Karpas-422 (cell line): ENCODE measurements around the gene PFKFB2. TPM values are rescaled to one million over a fixed set of nuclear protein-coding genes. Genes with fewer than 3 reads are reported as not detected.

Experiments used
- DNase-seq: peaks from one replicate; pipeline ENCODE4 v3.0.0-alpha.2; 2015
- H2AFZ ChIP-seq: fragments of 200-600 bp; sonication (generic); 2 replicates; pipeline ENCODE4 v1.6.1; 2014; ENCODE audit warnings: antibody characterized with exemption, low read length, mixed read lengths
- H3K27ac ChIP-seq: fragments of 200-600 bp; sonication (generic); 2 replicates; pipeline ENCODE4 v1.5.1; 2014; ENCODE audit warnings: mild to moderate bottlenecking, low read length, moderate library complexity
- H3K27me3 ChIP-seq: fragments of 200-600 bp; sonication (generic); 2 replicates; pipeline ENCODE4 v1.6.1; 2014; ENCODE audit warnings: low read length, mixed read lengths
- H3K36me3 ChIP-seq: fragments of 200-600 bp; sonication (generic); 2 replicates; pipeline ENCODE4 v1.6.1; 2014; ENCODE audit warnings: low read length, mixed read lengths; ENCODE audit not compliant: insufficient read depth
- H3K4me1 ChIP-seq: fragments of 200-600 bp; sonication (generic); 2 replicates; pipeline ENCODE4 v1.6.1; 2014; ENCODE audit warnings: mild to moderate bottlenecking, low read length, mixed read lengths
- H3K4me2 ChIP-seq: fragments of 200-600 bp; sonication (generic); 2 replicates; pipeline ENCODE4 v1.6.1; 2014; ENCODE audit warnings: low read length, low read depth, mild to moderate bottlenecking; ENCODE audit not compliant: poor library complexity, severe bottlenecking
- H3K4me3 ChIP-seq: fragments of 200-600 bp; sonication (generic); 2 replicates; pipeline ENCODE4 v1.5.1; 2014; ENCODE audit warnings: mild to moderate bottlenecking, antibody characterized with exemption, low read length, mixed read lengths
- H3K79me2 ChIP-seq: fragments of 200-600 bp; sonication (generic); 2 replicates; pipeline ENCODE4 v1.6.1; 2014; ENCODE audit warnings: mild to moderate bottlenecking, low read length, mixed read lengths
- H3K9ac ChIP-seq: fragments of 200-600 bp; sonication (generic); 2 replicates; pipeline ENCODE4 v1.6.0; 2014; ENCODE audit warnings: low read length
- H3K9me2 ChIP-seq: fragments of 200-600 bp; sonication (generic), shearing (Covaris generic); replicated peaks from 2 replicates; pipeline ENCODE4 v1.6.0; 2014; ENCODE audit warnings: mild to moderate bottlenecking, low read length, moderate library complexity; ENCODE audit not compliant: insufficient read depth
- H3K9me3 ChIP-seq: fragments of 300-700, 200-600 bp; sonication (generic); 2 replicates; pipeline ENCODE4 v1.6.1; 2014; ENCODE audit warnings: low read length, mixed read lengths
- H4K20me1 ChIP-seq: fragments of 200-600 bp; sonication (generic); 2 replicates; pipeline ENCODE4 v1.6.1; 2014; ENCODE audit warnings: mild to moderate bottlenecking, antibody characterized with exemption, low read length, low read depth; ENCODE audit not compliant: insufficient read depth
- total RNA-seq: library from RNA; depleted of rRNA; stranded (reverse); fragments of >200 nt; shearing (Covaris generic); gene quantifications from 2 replicates; pipeline ENCODE4 v1.2.3, GENCODE V29; 2014; ENCODE audit warnings: low replicate concordance

Gene PFKFB2
- total RNA-seq, 1 experiment from 2014 or later: 0.07 TPM

GRCh38 chr1:207089627-207090355 lies 36.7 kb downstream of the PFKFB2 start:
- no peak for DNase-seq
- Histone ChIP-seq H3K9me3 (no peaks in the 10 kb centered on the region), H2AFZ (no peak overlapping the region), H3K79me2 (no peaks in the 10 kb centered on the region), H3K4me2 (no peak overlapping the region), H3K36me3 (no peaks in the 10 kb centered on the region), H3K4me3 (no peak overlapping the region), H3K9me2 (no peaks in the 10 kb centered on the region), H3K27ac (no peak overlapping the region), H4K20me1 (no peaks in the 10 kb centered on the region), H3K4me1 (no peaks in the 10 kb centered on the region), H3K9ac (no peak overlapping the region), H3K27me3 (no peaks in the 10 kb centered on the region)

- Histone ChIP-seq H3K4me1 (no peaks in the 10 kb centered on the region), H3K27me3 (no peaks in the 10 kb centered on the region), H3K4me2 (no peak overlapping the region), H3K4me3 (no peak overlapping the region), H2AFZ (no peak overlapping the region), H3K27ac (no peak overlapping the region), H3K9me3 (no peaks in the 10 kb centered on the region), H3K79me2 (no peaks in the 10 kb centered on the region), H3K9ac (no peak overlapping the region), H3K9me2 (no peaks in the 10 kb centered on the region), H4K20me1 (no peaks in the 10 kb centered on the region), H3K36me3 (no peaks in the 10 kb centered on the region)
- DNase-seq: no peak
Measured at GRCh38 chr1:207091200-207091908, 38.3 kb downstream of the PFKFB2 start.

- no peak for DNase-seq
- H3K9me3 ChIP-seq: no peaks in the 10 kb centered on the region
- no peaks in the 10 kb centered on the region for H4K20me1 ChIP-seq
- no peak overlapping the region for H3K9ac ChIP-seq
- no peaks in the 10 kb centered on the region for H3K27me3 ChIP-seq
- H3K27ac ChIP-seq: no peak overlapping the region
- no peaks in the 10 kb centered on the region for H3K36me3 ChIP-seq
- H2AFZ ChIP-seq: no peak overlapping the region
- H3K4me2 ChIP-seq: no peak overlapping the region
- H3K9me2 ChIP-seq: no peaks in the 10 kb centered on the region
- no peaks in the 10 kb centered on the region for H3K79me2 ChIP-seq
- no peaks in the 10 kb centered on the region for H3K4me1 ChIP-seq
- no peak overlapping the region for H3K4me3 ChIP-seq
Measured at GRCh38 chr1:207093944-207094343, 40.9 kb downstream of the PFKFB2 start.

- Histone ChIP-seq H3K9me2 (no peaks in the 10 kb centered on the region), H4K20me1 (no peaks in the 10 kb centered on the region), H2AFZ (no peak overlapping the region), H3K79me2 (no peaks in the 10 kb centered on the region), H3K27ac (no peak overlapping the region), H3K27me3 (no peaks in the 10 kb centered on the region), H3K4me3 (no peak overlapping the region), H3K36me3 (no peaks in the 10 kb centered on the region), H3K4me1 (no peaks in the 10 kb centered on the region), H3K4me2 (no peak overlapping the region), H3K9me3 (no peaks in the 10 kb centered on the region), H3K9ac (no peak overlapping the region)
- DNase-seq: no peak
Measured at GRCh38 chr1:207097871-207098324, 44.8 kb downstream of the PFKFB2 start.

- DNase-seq: no peak
- H3K27ac ChIP-seq: no peak overlapping the region
- H3K4me2 ChIP-seq: no peak overlapping the region
- no peaks in the 10 kb centered on the region for H3K9me3 ChIP-seq
- no peaks in the 10 kb centered on the region for H3K36me3 ChIP-seq
- no peaks in the 10 kb centered on the region for H4K20me1 ChIP-seq
- no peak overlapping the region for H3K9ac ChIP-seq
- no peaks in the 10 kb centered on the region for H3K27me3 ChIP-seq
- H3K9me2 ChIP-seq: no peaks in the 10 kb centered on the region
- H3K79me2 ChIP-seq: no peaks in the 10 kb centered on the region
- no peaks in the 10 kb centered on the region for H3K4me1 ChIP-seq
- no peak overlapping the region for H3K4me3 ChIP-seq
- H2AFZ ChIP-seq: no peak overlapping the region
Measured at GRCh38 chr1:207101720-207102119, 48.6 kb downstream of the PFKFB2 start.

GRCh38 chr1:207102146-207102545 lies 49.1 kb downstream of the PFKFB2 start:
- no peaks in the 10 kb centered on the region for H4K20me1 ChIP-seq
- H3K4me3 ChIP-seq: no peak overlapping the region
- no peaks in the 10 kb centered on the region for H3K79me2 ChIP-seq
- no peak for DNase-seq
- no peaks in the 10 kb centered on the region for H3K27me3 ChIP-seq
- H3K9me3 ChIP-seq: no peaks in the 10 kb centered on the region
- H3K4me1 ChIP-seq: no peaks in the 10 kb centered on the region
- H3K27ac ChIP-seq: no peak overlapping the region
- H2AFZ ChIP-seq: no peak overlapping the region
- H3K9ac ChIP-seq: no peak overlapping the region
- no peaks in the 10 kb centered on the region for H3K36me3 ChIP-seq
- no peak overlapping the region for H3K4me2 ChIP-seq
- no peaks in the 10 kb centered on the region for H3K9me2 ChIP-seq

- no peak for DNase-seq
- Histone ChIP-seq H3K9ac (no peak overlapping the region), H3K4me3 (no peak overlapping the region), H3K9me3 (no peaks in the 10 kb centered on the region), H2AFZ (no peak overlapping the region), H3K27ac (no peak overlapping the region), H3K79me2 (no peaks in the 10 kb centered on the region), H3K9me2 (no peaks in the 10 kb centered on the region), H4K20me1 (no peaks in the 10 kb centered on the region), H3K27me3 (no peaks in the 10 kb centered on the region), H3K4me1 (no peaks in the 10 kb centered on the region), H3K4me2 (no peak overlapping the region), H3K36me3 (no peaks in the 10 kb centered on the region)
Measured at GRCh38 chr1:207102659-207103058, 49.6 kb downstream of the PFKFB2 start.

- Histone ChIP-seq H4K20me1 (no peaks in the 10 kb centered on the region), H3K9me2 (no peaks in the 10 kb centered on the region), H3K9ac (no peak within 1 kb of the TSS), H2AFZ (no peak within 1 kb of the TSS), H3K79me2 (no peaks in the 10 kb centered on the region), H3K36me3 (no peaks in the 10 kb centered on the region), H3K9me3 (no peaks in the 10 kb centered on the region), H3K27ac (no peak within 1 kb of the TSS), H3K4me1 (no peaks in the 10 kb centered on the region), H3K4me2 (no peak within 1 kb of the TSS), H3K4me3 (no peak within 1 kb of the TSS), H3K27me3 (no peaks in the 10 kb centered on the region)
- DNase-seq: no peak
Measured at GRCh38 chr1:207103892-207104373, 50.9 kb downstream of the PFKFB2 start, which contains the start of gene C4BPA. Gene C4BPA, plus strand, starts transcription at chr1:207104233. Its CDS starts 8,793 bp downstream, at chr1:207113026.
